ENCODE measurements around the gene DCAF17.

- TF ChIP-seq POLR2AphosphoS5 (IDR thresholded peaks at IDR 0.05), result no peak
- no peak for TF ChIP-seq CTCF (IDR thresholded peaks at IDR 0.05)
- TF ChIP-seq POLR2A (IDR thresholded peaks at IDR 0.05; ENCODE audit: low read depth), result no peak
Observed at GRCh38 chr2:171513719-171514160, 79.7 kb downstream of the DCAF17 start.
